Right cardiac atrium (tissue), 5 donors: ENCODE measurements around the gene CPLX3. TPM values are rescaled to one million over a fixed set of nuclear protein-coding genes. Genes with fewer than 3 reads are reported as not detected.

Experiments used
- ATAC-seq, 2 donors: fragments of 200-7000 bp; cut with Tn5 transposase; one replicate each; pipeline versions ENCODE4 v1.8.0 to v1.9.1; 2020; ENCODE audit warnings: moderate library complexity in 2 of 2, mild to moderate bottlenecking in 1 of 2
- DNase-seq, 3 donors: peaks; one replicate each; pipeline ENCODE4 v3.0.0-alpha.2; 2020
- H3K27ac ChIP-seq: one replicate; pipeline ENCODE4 v1.5.1; 2013; ENCODE audit warnings: mild to moderate bottlenecking, low read length, control low read depth, moderate library complexity
- H3K27me3 ChIP-seq: one replicate; pipeline ENCODE4 v1.6.1; 2013; ENCODE audit not compliant: control insufficient read depth, insufficient read depth
- H3K4me1 ChIP-seq: one replicate; pipeline ENCODE4 v1.6.1; 2013; ENCODE audit warnings: low read length; ENCODE audit not compliant: control insufficient read depth, insufficient read depth
- H3K4me3 ChIP-seq: one replicate; pipeline ENCODE4 v1.5.1; 2013; ENCODE audit warnings: low read length, control low read depth
- H3K9me3 ChIP-seq: one replicate; pipeline ENCODE4 v1.6.1; 2013; ENCODE audit warnings: low read length; ENCODE audit not compliant: control insufficient read depth
- WGBS: extraction: QIAGEN DNeasy Blood & Tissue Kit; methylation state at CpG from one replicate; pipeline ENCODE4 v1.1.7; 2013; 5-methylcytosine and 5-hydroxymethylcytosine counted together
- intact Hi-C, 4 donors: fragments of 100-400 bp; cut with DNase I; formaldehyde crosslinking; loops; one replicate each; pipeline versions ENCODE4 v1.11.0 to v1.14.0; 2022 to 2023
- polyA plus RNA-seq: library from polyadenylated mRNA; stranded (reverse); fragments of 200-250 nt; gene quantifications from one replicate; pipeline ENCODE4 v1.2.3, GENCODE V29; 2013
- total RNA-seq, 4 donors: library from RNA; stranded (reverse); fragmentation: NEBNext Ultra II Directional; extraction: Animal tissue kit (Norgen Biotek cat#: 25700); gene quantifications; one replicate each; pipeline ENCODE4 v1.2.1, GENCODE V29; 2021
- donor health status: healthy with polysubstance abuse.
- donor health status: DM: no; HTN: yes; CAD: no.
- donor health status: DM: no; HTN: no; CAD: no.
- donor health status: DM: no; HTN: yes; CAD: no; lungs with severe emphysema.
- donor health status: DM: yes; HTN: yes; CAD: no.

CPLX3 gene
- total and polyA plus RNA-seq, 5 donors: 13.0 to 31.0 (median 16.1) TPM

DNA sequence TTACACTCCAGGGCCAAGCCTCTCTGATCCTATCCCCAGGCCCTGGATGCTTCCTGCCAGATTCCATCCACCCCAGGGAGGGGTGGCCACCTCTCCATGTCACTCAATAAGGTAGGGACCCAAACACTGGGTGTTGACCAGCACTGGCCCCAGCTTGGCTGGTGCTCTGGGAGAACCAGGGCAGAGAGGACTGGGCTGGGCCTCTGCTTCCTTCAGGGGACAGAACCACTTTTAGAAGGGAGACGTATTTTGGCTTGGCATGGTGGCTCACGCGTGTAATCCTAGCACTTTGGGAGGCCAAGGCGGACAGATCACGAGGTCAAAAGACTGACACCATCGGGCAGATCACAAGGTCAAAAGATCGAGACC, 4.7 kb upstream of the CPLX3 start:
- H3K4me1 ChIP-seq: peaks cover 7% of the 10 kb centered on the region
- intact Hi-C loops: no loop called here

DNA sequence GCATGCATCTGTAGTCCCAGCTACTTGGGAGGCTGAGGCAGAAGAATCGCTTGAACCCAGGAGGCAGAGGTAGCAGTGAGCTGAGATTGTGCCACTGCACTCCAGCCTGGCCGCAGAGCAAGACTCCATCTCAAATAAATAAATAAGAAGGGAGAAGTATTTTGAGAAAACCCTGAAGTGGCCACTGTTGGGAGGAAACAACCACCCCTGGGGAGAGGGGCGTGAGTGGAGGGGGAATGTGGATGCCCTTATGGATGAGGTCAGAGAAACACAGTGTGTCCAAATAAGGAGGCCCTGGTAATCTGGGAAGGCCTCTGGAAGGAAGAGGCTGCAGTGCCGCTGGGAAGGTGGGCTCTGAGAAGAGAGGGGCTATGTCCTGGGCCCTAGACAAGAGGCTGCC, 4.2 kb upstream of the CPLX3 start:
- no peak overlapping the region for H3K27ac ChIP-seq
- no peaks in the 10 kb centered on the region for H3K27me3 ChIP-seq
- no peak for DNase-seq
- ATAC-seq: no peak
- H3K4me1 ChIP-seq: peaks cover 8% of the 10 kb centered on the region
- intact Hi-C loops: no loop called here
- 89% methylated on average over 4 of the region's 4 CpGs for WGBS
- no peak overlapping the region for H3K4me3 ChIP-seq
- no peaks in the 10 kb centered on the region for H3K9me3 ChIP-seq

More for the DNA sequence above, 4.7 kb upstream of the CPLX3 start:
- H3K4me3 ChIP-seq: no peak overlapping the region
- WGBS: 65% methylated on average over 7 of the region's 7 CpGs
- no peak for ATAC-seq
- peak overlapping the region; percentile 57 for H3K27ac ChIP-seq
- H3K27me3 ChIP-seq: no peaks in the 10 kb centered on the region
- DNase-seq: no peak
- H3K9me3 ChIP-seq: no peaks in the 10 kb centered on the region

DNA sequence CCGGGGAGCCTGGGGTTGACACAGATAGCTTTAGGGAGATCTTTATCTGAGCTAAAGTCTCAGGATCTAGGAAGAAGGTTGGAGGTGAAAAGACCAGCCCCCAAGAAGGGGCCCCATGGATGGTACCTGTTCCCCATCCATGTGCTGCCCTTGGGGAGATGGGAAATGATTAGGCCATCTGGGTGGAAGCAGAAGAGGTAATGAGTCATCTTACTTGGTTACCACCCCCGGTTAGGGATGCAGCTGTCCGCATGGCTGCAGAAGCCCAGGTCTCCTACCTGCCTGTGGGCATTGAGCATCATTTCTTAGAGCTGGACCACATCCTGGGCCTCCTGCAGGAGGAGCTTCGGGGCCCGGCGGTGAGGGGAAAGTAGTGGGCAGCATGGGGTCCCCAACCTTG, 3.1 kb upstream of the CPLX3 start:
- intact Hi-C loops: no loop called here
- peaks cover 8% of the 10 kb centered on the region for H3K4me1 ChIP-seq
- H3K9me3 ChIP-seq: no peaks in the 10 kb centered on the region
- DNase-seq (no peak), ATAC-seq (no peak)
- H3K4me3 ChIP-seq: no peak overlapping the region
- WGBS: 76% methylated on average over 6 of the region's 6 CpGs
- no peak overlapping the region for H3K27ac ChIP-seq
- H3K27me3 ChIP-seq: no peaks in the 10 kb centered on the region

DNA sequence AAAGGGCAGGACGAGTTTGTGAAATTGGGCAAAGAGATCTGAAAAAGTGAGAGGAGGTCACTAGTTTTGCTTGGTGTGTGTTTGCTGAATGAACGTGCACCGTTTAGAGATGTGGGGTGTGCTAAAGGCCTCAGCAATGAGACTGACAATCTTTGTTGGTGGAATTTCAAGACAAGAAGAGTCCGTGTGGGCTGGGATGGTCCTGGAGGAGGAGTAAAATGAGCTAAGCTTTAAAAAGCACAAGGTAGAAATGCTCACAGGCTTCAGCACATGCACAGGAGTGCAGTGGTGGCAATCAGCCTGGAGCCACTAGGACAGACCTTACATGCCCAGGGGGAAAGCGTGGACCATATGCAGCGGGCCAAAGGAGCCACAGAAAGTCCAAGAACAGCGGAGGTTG, 1.5 kb upstream of the CPLX3 start:
- intact Hi-C loops: no loop called here

DNA sequence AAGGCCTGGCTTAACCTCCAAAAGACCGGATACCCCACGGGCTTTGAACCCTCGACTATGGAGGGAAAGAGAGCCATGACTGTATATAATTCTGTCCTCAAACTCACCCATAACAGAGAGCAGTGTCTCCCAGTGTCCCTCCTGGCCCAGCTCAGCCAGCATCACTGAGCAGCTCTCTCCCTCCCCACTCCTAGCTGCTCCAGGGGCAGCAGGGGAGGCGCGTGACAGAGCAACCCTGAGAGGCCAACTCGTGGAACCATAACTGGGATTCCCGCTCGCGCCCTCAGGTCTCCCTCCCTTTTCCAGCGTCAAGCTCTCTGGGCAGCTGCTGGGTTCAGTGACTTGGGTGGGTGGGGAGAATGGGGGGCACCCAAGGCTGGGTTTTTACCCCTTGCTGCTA, 561 bp upstream of the CPLX3 start:
- no peak overlapping the region for H3K4me3 ChIP-seq
- ATAC-seq: peak; percentile 5 to 9
- no peaks in the 10 kb centered on the region for H3K27me3 ChIP-seq
- no peaks in the 10 kb centered on the region for H3K9me3 ChIP-seq
- peak in 1 of 3 donors; percentile 33 for DNase-seq
- H3K27ac ChIP-seq: no peak overlapping the region
- peaks cover 6% of the 10 kb centered on the region for H3K4me1 ChIP-seq
- WGBS: 48% methylated on average over 10 of the region's 10 CpGs
- intact Hi-C loops: no loop called here

More for the DNA sequence above, 1.5 kb upstream of the CPLX3 start:
- 71% methylated on average over 7 of the region's 7 CpGs for WGBS
- ATAC-seq (no peak), DNase-seq (no peak)
- H3K4me1 ChIP-seq: peaks cover 8% of the 10 kb centered on the region
- no peaks in the 10 kb centered on the region for H3K9me3 ChIP-seq
- H3K4me3 ChIP-seq: no peak overlapping the region
- H3K27ac ChIP-seq: no peak overlapping the region
- no peaks in the 10 kb centered on the region for H3K27me3 ChIP-seq

DNA sequence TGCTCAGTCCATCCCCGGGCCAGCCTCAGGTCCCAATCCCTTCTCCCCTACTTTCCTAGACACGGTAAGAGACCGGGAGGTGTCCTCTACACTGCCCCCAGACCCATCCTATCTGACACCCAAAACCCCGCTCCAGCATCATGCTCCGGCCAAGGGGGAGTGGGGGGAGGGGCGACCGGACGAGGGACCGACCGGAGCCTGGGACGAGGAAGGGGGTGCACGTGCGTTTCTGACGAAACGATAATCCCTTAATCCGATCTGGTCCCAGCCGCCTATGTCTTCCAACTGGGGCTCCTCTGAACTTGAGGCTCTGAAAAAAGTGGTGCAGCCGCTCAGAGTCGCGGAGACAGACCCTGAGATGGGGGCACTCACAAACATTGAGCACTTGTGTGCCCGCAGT, 494 bp downstream of the CPLX3 start:
- DNase-seq (peak in 1 of 3 donors; percentile 36), ATAC-seq (no peak)
- peaks cover 7% of the 10 kb centered on the region for H3K4me1 ChIP-seq
- intact Hi-C loops: no loop called here
- no peaks in the 10 kb centered on the region for H3K27me3 ChIP-seq
- 16% methylated on average over 21 of the region's 21 CpGs for WGBS
- no peak overlapping the region for H3K4me3 ChIP-seq
- H3K9me3 ChIP-seq: no peaks in the 10 kb centered on the region
- no peak overlapping the region for H3K27ac ChIP-seq

DNA sequence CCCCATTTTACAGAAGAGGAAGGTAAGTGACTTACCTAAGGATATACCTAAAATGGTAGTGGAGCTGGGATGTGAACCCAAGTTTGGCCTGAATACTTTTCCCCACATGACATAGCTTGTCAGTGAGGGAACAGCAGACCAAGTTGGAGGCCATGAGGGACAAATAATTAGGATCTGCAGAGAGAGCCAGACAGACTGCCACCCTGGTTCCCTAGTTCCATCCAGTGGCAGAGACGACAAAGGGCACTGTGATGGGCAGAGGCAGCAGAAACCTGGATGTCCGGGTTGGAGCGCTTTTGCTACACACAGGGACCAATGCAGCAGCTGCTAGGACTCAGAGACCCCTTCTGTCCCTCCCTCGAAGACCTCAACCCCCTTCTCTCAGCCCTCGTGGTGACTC, 1.2 kb downstream of the CPLX3 start:
- WGBS: 58% methylated on average over 5 of the region's 5 CpGs
- intact Hi-C loops: no loop called here
- DNase-seq (no peak), ATAC-seq (no peak)
- Histone ChIP-seq H3K4me1 (peaks cover 7% of the 10 kb centered on the region), H3K27ac (no peak overlapping the region), H3K9me3 (no peaks in the 10 kb centered on the region), H3K27me3 (no peaks in the 10 kb centered on the region), H3K4me3 (no peak overlapping the region)

DNA sequence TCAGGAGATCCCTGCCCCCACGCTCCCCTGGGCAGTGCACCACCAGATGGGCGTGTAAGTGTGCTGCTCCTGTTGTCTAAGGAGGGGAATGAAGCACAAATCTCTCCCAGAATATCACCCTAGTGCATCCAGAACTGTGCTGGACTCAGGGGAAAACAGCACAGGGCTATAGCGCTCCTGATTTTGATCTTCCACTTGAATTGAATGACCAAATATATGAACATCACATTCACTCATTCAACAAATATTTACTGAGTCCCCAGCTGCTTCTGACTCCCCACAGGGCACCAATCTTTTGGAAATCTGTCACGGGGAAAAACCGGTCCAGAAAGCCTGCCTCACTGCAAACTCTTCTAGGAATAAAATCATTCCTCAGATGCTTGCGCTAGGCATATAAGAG, 2.4 kb downstream of the CPLX3 start:
- DNase-seq (peak in 1 of 3 donors; percentile 18), ATAC-seq (no peak)
- WGBS: 73% methylated on average over 6 of the region's 6 CpGs
- H3K9me3 ChIP-seq: no peaks in the 10 kb centered on the region
- H3K27me3 ChIP-seq: no peaks in the 10 kb centered on the region
- H3K27ac ChIP-seq: no peak overlapping the region
- intact Hi-C loops: no loop called here
- H3K4me3 ChIP-seq: no peak overlapping the region
- peaks cover 7% of the 10 kb centered on the region for H3K4me1 ChIP-seq

DNA sequence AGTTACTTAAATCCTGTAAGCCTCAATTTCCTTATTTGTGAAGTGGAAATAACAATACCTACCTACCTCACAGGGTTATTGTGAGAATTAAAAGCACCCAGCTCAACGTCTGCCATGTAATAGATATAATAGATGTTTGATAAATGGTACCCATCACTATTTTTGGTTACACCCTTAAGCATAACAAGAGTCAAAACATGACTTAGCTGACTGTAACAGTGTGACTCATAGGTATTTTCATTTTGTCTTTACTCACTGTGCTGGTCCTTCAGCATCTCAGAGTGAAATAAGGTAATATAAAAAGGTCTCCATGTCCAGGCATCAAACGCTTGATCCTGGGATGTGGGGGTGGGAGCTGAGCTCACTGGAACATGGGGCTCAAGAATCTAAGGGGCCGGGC, 3.1 kb downstream of the CPLX3 start:
- no peak for ATAC-seq
- 76% methylated on average over 3 of the region's 3 CpGs for WGBS
- DNase-seq: no peak

DNA sequence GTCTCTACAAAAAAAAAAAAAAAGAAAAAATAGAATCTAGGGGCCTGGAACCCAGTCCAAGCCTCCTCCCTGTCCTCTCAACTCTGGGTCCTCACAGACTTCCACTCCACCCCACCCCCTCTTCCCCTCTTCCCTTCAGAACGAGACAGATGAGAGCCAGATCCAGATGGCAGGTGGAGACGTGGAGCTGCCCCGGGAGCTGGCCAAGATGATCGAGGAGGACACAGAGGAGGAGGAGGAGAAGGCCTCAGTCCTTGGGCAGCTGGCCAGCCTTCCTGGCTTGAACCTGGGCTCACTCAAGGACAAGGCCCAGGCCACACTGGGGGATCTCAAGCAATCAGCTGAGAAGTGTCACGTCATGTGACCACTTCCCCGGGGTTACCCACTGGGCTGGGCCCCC, 3.6 kb downstream of the CPLX3 start:
- intact Hi-C loops: loop anchor here in 2 of 4 donors (5.0 to 10.0 kb wide), 2 partner anchors 45 to 48 kb away; partner anchors contain the start of gene CSK (in 2 of the 2)

More for the DNA sequence above, 3.1 kb downstream of the CPLX3 start:
- peaks cover 7% of the 10 kb centered on the region for H3K4me1 ChIP-seq
- H3K27me3 ChIP-seq: no peaks in the 10 kb centered on the region
- H3K4me3 ChIP-seq: no peak overlapping the region
- H3K27ac ChIP-seq: no peak overlapping the region
- intact Hi-C loops: no loop called here
- H3K9me3 ChIP-seq: no peaks in the 10 kb centered on the region

DNA sequence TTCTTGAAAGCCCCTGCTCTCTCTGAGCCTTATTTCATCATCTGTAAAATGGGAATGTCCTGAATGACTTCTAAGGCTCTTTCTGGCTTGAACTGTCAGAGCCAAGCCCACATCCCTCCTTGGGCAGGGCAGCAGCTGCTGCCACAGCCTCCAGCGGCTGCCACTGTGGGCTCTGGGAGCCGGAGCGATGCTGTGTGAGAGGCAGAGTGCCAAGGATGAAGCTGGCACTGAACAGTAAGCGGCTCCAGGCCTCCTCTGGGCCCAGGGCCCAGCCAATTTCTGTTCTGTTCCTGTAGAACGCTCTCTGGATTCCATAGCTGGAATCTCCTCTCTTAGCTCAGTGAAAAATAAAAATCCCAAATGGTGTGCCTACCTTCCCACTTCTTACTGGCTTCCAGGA, 4.4 kb downstream of the CPLX3 start:
- Histone ChIP-seq H3K4me3 (no peak overlapping the region), H3K4me1 (peaks cover 7% of the 10 kb centered on the region), H3K27me3 (no peaks in the 10 kb centered on the region), H3K27ac (peak overlapping the region; percentile 79), H3K9me3 (no peaks in the 10 kb centered on the region)
- intact Hi-C loops: loop anchor here in 2 of 4 donors (5.0 to 10.0 kb wide), 2 partner anchors 46 to 49 kb away; partner anchors contain the start of gene CSK (in 2 of the 2)
- DNase-seq (peak in 2 of 3 donors; percentile 74 to 80), ATAC-seq (peak; percentile 37 to 40)
- 55% methylated on average over 5 of the region's 5 CpGs for WGBS

More for the DNA sequence above, 3.6 kb downstream of the CPLX3 start:
- DNase-seq: peak in 1 of 3 donors; percentile 47
- no peak for ATAC-seq
- no peaks in the 10 kb centered on the region for H3K9me3 ChIP-seq
- WGBS: 53% methylated on average over 6 of the region's 6 CpGs
- H3K27me3 ChIP-seq: no peaks in the 10 kb centered on the region
- H3K4me1 ChIP-seq: peaks cover 7% of the 10 kb centered on the region
- no peak overlapping the region for H3K4me3 ChIP-seq
- H3K27ac ChIP-seq: no peak overlapping the region
